ENCODE data around the gene NDUFAF7.

- TF ChIP-seq EZH2 (IDR thresholded peaks at IDR 0.05; ENCODE audit: low read length) = no peak
- no peak for TF ChIP-seq CTCF (optimal IDR thresholded peaks at IDR 0.05 in 1 of 3, IDR thresholded peaks at IDR 0.05 in 1 of 3, conservative IDR thresholded peaks at IDR 0.05 in 1 of 3; ENCODE audit: extremely low read depth in 1 of 3, insufficient read depth in 2 of 3, low read length in 3 of 3)
Measured at GRCh38 chr2:37274359-37274965, 43.0 kb downstream of the NDUFAF7 start.
